Stimulated activated naive CD4-positive, alpha-beta T cell treated with Interleukin-2 at 50 U/mL for 16 hours (primary cell): Measurements from ENCODE around the gene TRIM54.
"Not testable (repeated sequence)": the region's sequence is repeated elsewhere in the genome, so short reads cannot be mapped to it uniquely, and the experiment has no call there.

Source experiments
- DNase-seq: peaks from one replicate; lab custom pipeline; 2025; lab: John Stamatoyannopoulos, UW

TRIM54 gene

DNA sequence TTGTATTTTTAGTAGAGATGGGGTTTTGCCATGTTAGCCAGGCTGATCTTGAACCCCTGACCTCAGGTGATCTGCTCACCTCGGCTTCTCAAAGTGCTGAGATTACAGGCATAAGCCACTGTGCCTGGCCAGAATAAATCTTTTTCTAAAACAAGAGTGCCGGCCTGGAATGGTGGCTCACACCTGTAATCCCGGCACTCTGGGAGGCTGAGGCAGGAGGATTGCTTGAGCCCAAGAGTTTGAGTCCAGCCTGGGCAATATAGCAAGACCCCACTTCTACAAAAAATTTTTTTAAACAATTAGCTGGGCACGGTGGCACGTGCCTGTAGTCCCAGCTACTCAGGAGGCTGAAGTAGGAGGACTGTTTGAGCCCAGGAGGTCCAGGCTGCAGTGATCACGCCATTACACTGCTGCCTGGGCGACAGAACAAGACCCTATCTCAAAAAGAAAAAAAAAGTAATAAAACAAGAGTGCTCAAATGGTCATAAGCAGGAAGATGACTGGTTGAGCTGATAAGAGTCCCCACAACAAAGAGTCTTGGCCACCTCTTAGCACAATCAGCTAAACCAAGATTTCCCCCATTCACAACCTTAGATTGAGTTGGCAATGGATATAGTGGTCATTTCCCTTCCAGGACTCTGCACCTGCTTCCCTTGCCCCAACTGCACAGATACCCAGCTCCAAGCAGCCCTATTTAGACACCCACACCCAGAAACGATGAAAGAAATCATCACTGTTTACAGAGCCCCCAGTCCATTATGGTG, 31.8 kb downstream of the TRIM54 start:
- no peak for DNase-seq

DNA sequence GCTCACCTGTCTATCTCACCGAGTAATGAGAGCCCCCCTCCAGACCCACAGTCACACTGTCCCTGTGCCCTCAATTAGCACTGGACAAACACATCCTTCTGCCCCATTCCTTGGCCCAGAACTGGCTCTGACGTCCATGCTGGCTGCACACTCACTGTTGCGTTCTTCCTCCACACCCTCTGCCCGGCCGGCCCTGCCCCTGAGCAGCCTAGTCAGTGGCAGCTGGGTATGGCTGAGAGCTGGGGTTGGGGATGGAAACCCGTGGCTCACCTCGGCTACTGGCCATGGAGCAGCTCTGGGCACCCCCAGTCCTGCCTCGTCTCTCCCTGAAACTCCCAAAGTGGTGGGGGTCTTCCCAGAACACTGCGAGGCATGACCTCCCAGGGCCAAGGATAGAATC, 32.5 kb downstream of the TRIM54 start:
- no peak for DNase-seq

GRCh38 chr2:27315122-27315521, 32.9 kb downstream of the TRIM54 start:
- no peak for DNase-seq

DNA sequence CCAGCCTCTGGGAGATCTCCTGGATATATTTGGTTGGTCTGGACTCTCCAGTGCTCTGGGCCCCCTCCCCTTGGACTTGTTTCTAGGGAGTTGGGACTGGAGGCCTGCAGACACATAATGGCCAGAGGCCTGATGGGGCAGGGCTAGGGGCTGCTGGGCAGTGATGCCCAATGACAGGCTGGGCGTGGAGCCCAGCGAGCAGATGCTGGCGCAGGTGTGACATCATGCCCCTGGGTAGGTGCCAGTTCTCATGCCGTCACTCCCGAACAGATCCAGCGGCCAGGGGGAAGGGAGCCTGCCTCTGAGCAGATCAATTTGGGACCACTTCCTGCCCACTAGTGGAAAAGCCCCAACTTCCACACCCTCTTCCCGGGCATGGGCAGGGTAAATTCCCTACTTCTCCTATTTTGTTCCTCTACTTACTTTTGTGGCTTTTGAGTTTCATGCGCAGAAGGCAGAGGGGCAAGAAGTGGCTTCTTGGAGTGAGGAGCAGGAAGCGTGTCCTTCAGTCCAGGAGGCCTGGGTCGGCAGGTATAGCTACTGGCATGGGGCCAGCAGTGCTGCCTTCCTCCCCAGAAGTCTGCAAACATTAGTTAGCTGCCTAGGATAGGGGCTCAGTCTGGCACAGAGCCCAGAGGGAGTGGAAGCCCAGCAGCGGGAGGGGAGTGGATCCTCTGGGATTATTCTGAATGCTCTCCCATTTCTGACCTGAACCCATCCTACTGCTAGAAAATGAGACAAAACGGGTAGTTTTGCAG, 34.6 kb downstream of the TRIM54 start:
- DNase-seq: no peak

GRCh38 chr2:27319839-27320238, 37.6 kb downstream of the TRIM54 start:
- not testable (repeated sequence) for DNase-seq

DNA sequence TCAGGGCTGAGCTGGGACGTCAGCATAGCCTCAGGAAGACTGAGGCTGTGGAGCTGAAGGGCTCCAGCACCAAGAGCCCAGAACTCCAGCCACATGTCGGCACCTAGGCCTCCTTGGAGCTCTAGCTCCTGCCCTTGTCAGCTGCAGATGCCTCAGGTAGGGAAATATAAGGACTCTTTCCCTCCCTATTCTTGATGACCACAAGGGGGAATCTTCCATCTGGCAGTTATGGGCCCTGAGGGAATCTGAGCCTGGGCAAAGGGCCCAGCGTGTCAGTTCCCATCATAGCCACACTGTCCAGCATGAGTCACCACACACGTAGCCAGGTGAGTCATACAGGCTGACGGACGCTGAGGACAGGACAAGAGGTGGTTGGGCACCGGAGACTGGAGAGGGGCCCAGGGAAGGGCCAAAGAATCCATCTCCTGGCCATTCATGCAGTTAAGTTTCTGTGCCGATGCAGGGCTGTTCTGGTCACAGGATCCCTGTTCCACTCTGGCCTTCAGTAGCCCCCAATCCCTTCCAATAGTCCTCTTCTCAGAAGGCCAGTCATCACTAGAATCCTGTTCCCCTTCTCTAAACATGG, 38.8 kb downstream of the TRIM54 start:
- DNase-seq: no peak

DNA sequence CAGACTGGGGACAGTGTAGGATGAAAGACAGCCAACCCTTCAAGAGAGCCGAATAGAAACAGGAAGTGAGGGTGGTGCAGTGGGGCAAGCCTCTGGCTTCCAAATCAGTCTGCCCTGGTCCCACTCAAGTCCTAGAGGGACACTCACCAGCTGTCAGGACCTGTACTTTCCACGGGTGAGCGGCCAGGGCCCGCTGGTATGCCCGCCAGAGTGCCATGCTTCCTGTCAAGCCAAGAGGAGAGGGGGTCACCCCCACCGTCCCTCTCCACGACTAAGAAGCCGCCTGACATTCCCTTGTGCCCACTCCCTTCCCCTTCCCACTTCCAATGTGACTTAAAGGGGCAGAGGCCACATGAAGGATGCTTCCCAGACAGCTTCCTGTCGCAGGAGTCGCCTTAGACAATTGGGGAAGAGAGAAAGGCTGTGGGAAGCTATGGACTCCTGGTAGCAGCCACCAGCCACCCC, 40.1 kb downstream of the TRIM54 start:
- DNase-seq: no peak

- peak; percentile 90 for DNase-seq
These were observed 40.8 kb downstream of the TRIM54 start, which contains the start of gene MPV17 for GRCh38 chr2:27322766-27323595. Gene MPV17 (minus strand): TSS chr2:27323097. CDS start chr2:27322517, 580 bp downstream.

DNA sequence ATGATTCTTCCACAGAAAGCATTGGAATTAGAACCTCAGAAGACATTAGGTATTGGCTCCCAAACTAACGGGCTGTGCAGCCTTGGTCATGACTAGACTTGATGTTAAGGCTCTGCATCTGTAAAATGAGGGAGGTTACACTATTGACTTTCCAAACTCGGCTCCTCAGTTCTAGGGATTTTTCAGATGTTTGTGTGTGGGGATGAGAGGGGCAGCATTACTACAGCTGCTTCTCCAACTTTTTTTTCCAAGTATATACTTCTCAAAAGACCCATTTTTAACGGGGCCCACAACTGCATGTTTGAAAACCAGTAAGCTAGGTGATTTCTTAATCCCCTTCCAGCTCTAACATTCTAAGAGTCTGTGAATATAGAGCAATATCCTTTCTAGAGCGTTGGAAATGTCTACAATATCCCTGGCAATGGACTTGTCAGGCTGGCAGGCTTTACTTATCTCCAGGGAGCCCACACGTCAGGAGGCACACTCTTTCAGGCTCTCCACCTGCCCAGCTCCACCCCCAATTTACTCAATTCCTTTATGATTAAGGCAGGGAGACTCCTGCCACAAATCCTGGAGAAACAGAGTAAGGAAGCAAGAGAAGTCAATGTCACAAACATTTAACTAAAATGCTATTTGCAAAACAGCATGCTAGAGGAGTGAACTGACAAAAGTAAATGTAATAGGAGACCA, 41.5 kb downstream of the TRIM54 start:
- DNase-seq: no peak

DNA sequence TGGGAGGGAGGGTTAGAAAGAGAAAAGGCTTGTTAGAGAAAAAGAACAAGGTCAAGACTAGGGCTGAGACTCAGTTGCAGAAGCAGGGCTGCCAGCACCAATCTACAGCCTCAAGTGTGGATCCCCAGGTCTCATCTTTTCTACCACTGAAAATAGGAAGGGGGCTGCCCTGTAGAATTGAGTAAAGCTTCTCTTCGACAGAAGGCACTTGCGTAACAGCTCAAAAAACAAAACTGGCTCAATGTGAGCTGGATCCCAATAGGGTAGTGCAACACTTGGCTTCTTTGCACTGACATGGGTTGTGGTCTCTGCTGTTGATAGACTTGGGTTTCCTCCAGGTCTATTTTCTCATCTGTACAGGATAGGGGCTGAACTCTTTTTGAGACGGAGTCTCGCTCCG, 42.5 kb downstream of the TRIM54 start:
- no peak for DNase-seq

DNA sequence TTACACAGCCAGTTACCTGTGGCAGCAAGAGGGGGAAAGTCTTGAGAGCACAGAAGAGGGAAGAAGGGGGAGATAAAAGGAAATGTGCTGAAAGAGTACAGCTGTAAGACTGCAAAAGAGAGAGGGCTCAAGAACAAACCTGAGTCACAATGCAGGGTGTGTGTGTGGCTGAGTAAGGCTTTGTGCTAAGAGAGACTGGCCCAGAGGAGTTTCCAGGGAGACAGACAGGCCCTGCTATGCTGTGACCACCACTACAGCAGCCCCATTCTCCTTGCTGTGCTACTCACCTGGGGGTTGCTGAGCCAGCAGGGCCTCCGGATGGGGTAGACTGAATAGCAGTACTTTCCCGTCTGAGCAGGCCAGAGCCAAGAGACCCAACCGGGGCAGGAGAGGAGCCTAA, 53.1 kb downstream of the TRIM54 start:
- no peak for DNase-seq

DNA sequence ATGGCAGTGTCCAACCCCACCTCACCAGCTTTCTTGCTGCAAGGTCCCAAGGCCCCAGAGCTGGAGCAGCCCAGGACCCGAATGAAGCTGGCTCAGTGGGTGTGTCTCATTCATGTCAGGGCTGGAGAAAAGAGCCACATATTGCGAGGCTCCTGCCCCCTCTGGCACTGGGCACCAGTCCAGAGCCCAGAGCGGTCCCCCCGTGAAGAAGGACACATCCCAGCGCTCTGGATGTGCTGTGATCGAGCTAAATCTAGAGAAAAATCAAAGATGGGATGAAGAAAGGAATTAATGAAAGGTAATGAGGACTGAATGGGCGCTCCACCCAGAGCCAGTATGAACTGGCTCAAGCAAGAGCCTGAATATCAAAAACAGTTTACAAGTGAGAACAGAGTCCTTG, 53.9 kb downstream of the TRIM54 start:
- no peak for DNase-seq

DNA sequence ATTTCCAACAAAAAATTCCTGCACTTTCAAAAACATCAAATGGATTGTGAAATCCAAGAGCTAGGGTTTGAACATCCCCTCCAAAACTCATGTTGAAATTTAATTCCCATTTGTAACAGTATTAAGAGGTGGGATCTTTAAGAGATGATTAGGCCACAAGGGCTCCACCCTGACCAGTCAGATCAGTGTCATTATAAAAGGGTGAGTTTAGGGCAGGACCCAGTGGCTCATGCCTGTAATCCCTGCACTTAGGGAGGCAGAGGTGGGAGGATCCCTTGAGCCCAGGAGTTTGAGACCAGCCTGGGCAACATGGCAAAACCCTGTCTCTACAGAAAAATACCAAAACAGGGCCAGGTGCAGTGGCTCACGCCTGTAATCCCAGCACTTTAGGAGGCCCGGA, 65.4 kb downstream of the TRIM54 start:
- DNase-seq: no peak

DNA sequence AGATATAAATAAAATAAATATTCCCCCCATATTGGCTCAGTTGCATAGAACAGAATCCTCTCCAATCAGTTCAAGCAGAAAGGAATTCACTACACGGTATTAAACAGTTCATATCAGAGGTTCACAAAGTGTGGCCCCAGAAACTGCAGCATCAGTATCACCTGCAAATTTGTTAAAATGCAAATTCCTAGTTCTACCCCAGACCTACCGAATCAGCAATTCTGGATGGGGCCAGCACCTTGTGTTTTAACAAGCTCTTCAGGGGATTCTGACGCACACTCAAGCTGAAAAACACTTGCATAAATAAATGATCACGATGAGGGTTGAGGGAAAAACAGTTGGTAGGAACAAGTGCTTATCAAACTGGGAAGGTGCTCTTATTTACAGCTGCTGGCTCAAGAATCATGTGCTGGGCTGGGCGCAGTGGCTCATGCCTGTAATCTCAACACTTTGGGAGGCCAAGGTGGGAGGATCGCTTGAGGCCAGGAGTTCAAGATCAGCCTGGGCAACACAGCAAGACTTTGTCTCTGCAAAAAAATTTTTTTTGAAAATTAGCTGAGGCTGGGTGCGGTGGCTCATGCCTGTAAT, 68.0 kb downstream of the TRIM54 start:
- DNase-seq: no peak

GRCh38 chr2:27351802-27352598, 69.8 kb downstream of the TRIM54 start:
- no peak for DNase-seq

GRCh38 chr2:27353386-27353761, 71.1 kb downstream of the TRIM54 start:
- not testable (repeated sequence) for DNase-seq

DNA sequence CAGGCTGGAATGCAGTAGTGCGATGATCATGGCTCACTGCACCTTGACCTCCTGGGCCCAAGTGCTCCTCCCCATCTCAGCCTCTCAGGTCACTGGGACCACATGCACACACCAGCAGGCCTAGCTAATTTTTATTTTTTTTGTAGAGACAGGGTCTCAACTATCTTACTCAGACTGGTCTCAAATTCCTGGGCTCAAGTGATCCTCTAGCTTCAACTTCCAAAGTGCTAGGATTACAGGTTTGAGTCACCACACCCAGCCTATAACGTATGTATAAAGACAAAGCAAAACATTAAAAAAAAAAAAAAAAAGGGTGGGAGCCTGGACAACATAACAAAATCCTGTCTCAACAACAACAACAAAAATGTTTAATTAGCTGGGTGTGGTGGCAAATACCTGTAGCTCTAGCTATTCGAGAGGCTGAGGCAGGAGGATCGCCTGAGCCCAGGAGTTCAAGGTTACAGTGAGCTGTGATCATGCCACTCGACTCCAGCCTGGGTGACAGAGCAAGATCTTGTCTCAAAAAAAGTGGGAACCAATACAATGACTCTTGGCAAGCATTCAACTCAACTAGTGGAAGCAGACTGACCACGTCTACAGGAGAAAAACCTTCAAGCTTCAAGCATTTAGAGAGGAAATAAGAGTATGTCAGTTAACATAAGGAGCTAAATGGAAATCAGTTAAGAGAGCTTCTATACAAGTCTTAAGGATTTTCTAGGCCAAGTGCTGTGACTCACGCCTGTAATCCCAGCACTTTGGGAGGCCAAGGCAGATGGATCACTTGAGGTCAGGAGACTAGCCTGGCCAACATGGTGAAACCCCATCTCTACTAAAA, 71.8 kb downstream of the TRIM54 start:
- no peak for DNase-seq

DNA sequence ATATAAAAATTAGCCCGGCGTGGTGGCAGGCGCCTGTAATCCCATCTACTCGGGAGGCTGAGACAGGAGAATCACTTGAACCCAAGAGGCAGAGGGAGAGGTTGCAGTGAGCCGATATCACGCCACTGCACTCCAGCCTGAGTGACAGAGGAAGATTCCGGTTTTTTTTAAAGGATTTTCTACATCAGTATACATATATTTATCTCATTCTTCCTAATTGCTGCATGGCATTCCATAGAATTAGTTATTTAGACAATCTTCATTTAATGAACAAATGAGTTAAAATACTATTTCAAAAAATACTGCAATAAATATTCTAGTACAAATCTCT, 72.3 kb downstream of the TRIM54 start:
- DNase-seq: no peak

- DNase-seq: peak; percentile 67
These were observed 73.8 kb downstream of the TRIM54 start for GRCh38 chr2:27356056-27356381.
